ENCODE results near the gene BCCIP. TPM values are rescaled to one million over a fixed set of nuclear protein-coding genes. Genes with fewer than 3 reads are reported as not detected.

Gene BCCIP
- total and polyA plus RNA-seq, 8 donors, result 39.4 to 86.2 (median 77.5) TPM

DNA sequence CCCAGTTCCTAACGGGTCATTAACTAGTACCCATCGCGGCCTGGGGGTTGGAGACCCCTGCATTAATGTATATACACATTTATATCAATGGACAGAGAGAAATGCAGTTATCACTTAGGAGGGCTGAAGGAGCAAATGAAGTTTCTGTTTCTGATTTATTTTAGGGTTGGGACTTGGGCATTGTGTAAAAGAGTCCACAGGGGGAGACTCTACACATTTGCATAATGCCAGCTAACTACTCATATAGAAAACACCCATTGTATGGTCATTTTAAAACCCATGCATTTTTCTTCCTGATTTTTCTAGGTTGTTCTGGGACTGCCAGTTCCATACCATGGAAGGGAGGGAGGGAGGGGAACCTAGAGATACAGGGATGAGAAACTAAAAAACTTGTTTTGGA is 23.5 kb downstream of the BCCIP start:
- H3K9me3 ChIP-seq, result no peaks in the 10 kb centered on the region
- no peaks in the 10 kb centered on the region for H3K27me3 ChIP-seq
- no peak overlapping the region for H3K4me3 ChIP-seq
- ATAC-seq (no peak), DNase-seq (no peak)
- H3K36me3 ChIP-seq, result peaks cover 0 to 67% of the 10 kb centered on the region in 2 donors
- H3K27ac ChIP-seq, result no peak overlapping the region
- intact Hi-C loops (cut with DNase I), result no loop called here
- TF ChIP-seq, protein P1, sequence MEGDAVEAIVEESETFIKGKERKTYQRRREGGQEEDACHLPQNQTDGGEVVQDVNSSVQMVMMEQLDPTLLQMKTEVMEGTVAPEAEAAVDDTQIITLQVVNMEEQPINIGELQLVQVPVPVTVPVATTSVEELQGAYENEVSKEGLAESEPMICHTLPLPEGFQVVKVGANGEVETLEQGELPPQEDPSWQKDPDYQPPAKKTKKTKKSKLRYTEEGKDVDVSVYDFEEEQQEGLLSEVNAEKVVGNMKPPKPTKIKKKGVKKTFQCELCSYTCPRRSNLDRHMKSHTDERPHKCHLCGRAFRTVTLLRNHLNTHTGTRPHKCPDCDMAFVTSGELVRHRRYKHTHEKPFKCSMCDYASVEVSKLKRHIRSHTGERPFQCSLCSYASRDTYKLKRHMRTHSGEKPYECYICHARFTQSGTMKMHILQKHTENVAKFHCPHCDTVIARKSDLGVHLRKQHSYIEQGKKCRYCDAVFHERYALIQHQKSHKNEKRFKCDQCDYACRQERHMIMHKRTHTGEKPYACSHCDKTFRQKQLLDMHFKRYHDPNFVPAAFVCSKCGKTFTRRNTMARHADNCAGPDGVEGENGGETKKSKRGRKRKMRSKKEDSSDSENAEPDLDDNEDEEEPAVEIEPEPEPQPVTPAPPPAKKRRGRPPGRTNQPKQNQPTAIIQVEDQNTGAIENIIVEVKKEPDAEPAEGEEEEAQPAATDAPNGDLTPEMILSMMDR (IDR thresholded peaks at IDR 0.05), result no peak
- no peaks in the 10 kb centered on the region for H3K4me1 ChIP-seq

DNA sequence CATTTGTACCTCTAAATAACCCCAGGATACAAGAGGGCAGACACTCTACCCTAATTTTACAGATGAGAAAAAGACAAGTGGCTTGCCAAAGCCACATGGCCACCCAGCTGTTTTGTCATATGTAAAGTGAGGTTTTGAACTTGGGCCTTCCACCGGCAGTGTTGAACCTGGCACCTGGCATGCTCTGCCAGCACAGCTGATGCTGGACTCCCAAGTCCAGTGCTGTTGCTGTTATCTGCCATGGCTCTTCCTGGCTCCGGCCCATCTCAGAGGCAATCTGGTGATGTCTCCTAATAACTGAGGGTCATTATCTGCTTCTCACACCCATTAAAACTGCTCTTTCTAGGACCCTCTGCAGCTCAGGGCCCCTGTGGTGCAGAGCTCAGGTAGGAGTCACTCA is 25.0 kb downstream of the BCCIP start:
- intact Hi-C loops (cut with DNase I), result no loop called here
- Histone ChIP-seq H3K9me3 (no peaks in the 10 kb centered on the region), H3K36me3 (peaks cover 0 to 68% of the 10 kb centered on the region in 2 donors), H3K4me1 (no peaks in the 10 kb centered on the region), H3K27me3 (no peaks in the 10 kb centered on the region), H3K27ac (no peak overlapping the region), H3K4me3 (no peak overlapping the region)
- ATAC-seq (no peak), DNase-seq (no peak)
- TF ChIP-seq, protein P1 (IDR thresholded peaks at IDR 0.05), result no peak

- no peaks in the 10 kb centered on the region for H3K4me1 ChIP-seq
- no peaks in the 10 kb centered on the region for H3K27me3 ChIP-seq
- H3K27ac ChIP-seq, result no peak overlapping the region
- no peaks in the 10 kb centered on the region for H3K9me3 ChIP-seq
- DNase-seq (no peak), ATAC-seq (no peak)
- H3K4me3 ChIP-seq, result no peak overlapping the region
- intact Hi-C loops (cut with DNase I), result no loop called here
- H3K36me3 ChIP-seq, result peaks cover 0 to 68% of the 10 kb centered on the region in 2 donors
- TF ChIP-seq, protein P1 (IDR thresholded peaks at IDR 0.05), result no peak
These were observed 25.5 kb downstream of the BCCIP start for GRCh38 chr10:125848857-125849256.

- no peak for ATAC-seq
- Histone ChIP-seq H3K4me1 (no peaks in the 10 kb centered on the region), H3K27ac (no peak overlapping the region), H3K4me3 (no peak overlapping the region), H3K9me3 (no peaks in the 10 kb centered on the region), H3K36me3 (peaks cover 0 to 68% of the 10 kb centered on the region in 2 donors), H3K27me3 (no peaks in the 10 kb centered on the region)
- DNase-seq, result no peak
- TF ChIP-seq, protein P1 (IDR thresholded peaks at IDR 0.05), result no peak
- intact Hi-C loops (cut with DNase I), result no loop called here
These were observed 26.1 kb downstream of the BCCIP start for GRCh38 chr10:125849448-125849847.

DNA sequence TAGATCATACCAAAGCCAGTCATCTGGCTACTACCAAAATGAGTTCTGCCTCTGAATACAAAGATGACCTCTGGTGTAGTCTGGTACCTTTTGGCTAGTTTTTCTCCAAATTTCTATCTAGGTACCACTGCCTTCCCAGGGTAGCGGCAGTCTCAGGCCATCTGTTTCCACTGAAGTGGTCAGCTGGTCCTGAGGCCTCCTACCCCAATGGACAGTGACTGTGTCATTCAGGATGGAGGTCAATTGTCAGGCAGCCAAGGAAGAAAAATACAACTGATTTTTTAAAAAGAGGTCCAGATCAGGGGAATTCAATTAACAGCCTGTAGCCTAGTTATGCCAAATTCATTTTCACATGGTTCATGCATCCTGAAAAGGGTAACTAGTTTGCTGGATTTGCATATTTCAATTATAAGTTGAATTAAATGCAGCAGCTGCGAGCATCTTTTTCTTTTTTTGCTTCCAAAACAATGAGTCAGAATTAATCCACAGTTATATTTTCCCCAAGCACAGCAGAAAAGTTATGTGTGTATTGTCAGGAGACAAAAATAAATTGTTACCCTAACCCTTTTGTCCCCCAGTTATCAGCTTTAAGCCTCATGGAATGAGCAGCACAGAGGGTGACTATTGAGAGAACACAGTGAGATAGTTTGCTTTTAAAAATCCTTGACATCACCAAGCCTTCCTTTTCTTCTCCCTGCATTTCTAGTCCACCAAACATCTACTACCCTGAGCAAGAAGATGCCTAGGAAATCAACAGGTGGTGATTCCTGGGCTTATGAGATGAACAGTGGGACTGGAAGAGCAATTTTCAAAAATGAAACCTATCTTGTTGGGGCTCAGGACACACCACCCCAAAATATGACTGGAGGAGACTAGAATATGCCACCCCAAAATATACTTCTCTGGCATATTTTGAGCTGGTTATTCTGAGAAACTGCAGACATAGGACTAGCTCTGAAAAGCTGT is 27.7 kb downstream of the BCCIP start:
- TF ChIP-seq, protein P1 (IDR thresholded peaks at IDR 0.05), result no peak
- H3K27ac ChIP-seq, result no peak overlapping the region
- DNase-seq (no peak), ATAC-seq (no peak)
- no peaks in the 10 kb centered on the region for H3K9me3 ChIP-seq
- intact Hi-C loops (cut with DNase I), result no loop called here
- H3K36me3 ChIP-seq, result peaks cover 0 to 62% of the 10 kb centered on the region in 2 donors
- no peaks in the 10 kb centered on the region for H3K27me3 ChIP-seq
- no peaks in the 10 kb centered on the region for H3K4me1 ChIP-seq
- H3K4me3 ChIP-seq, result no peak overlapping the region

Data from left lung (tissue), 10 donors.